IPS-18c (cell line): Measurements from ENCODE around the gene PLOD2.

Experiments
- H3K4me3 ChIP-seq: 2 replicates; pipeline ENCODE4 v1.7.0; 2013; ENCODE audit warnings: low read depth, mild to moderate bottlenecking, low read length, moderate library complexity; ENCODE audit not compliant: insufficient read depth
- H3K9me3 ChIP-seq: one replicate; pipeline ENCODE4 v1.6.1; 2013; ENCODE audit warnings: mild to moderate bottlenecking, low read length, moderate library complexity; ENCODE audit not compliant: control insufficient read depth, insufficient read depth

Gene PLOD2

GRCh38 chr3:146090521-146090920 lies 70.5 kb downstream of the PLOD2 start:
- H3K4me3 ChIP-seq = no peak overlapping the region

GRCh38 chr3:146088840-146089239 lies 72.1 kb downstream of the PLOD2 start:
- Histone ChIP-seq H3K9me3 (no peaks in the 10 kb centered on the region), H3K4me3 (no peak overlapping the region)

More at GRCh38 chr3:146090521-146090920, 70.5 kb downstream of the PLOD2 start:
- no peaks in the 10 kb centered on the region for H3K9me3 ChIP-seq

GRCh38 chr3:146087116-146087515 lies 73.9 kb downstream of the PLOD2 start:
- no peaks in the 10 kb centered on the region for H3K9me3 ChIP-seq
- no peak overlapping the region for H3K4me3 ChIP-seq

- Histone ChIP-seq H3K4me3 (no peak overlapping the region), H3K9me3 (no peaks in the 10 kb centered on the region)
Measured at GRCh38 chr3:146086211-146086610, 74.8 kb downstream of the PLOD2 start.

GRCh38 chr3:146085678-146086077 lies 75.3 kb downstream of the PLOD2 start:
- Histone ChIP-seq H3K4me3 (no peak overlapping the region), H3K9me3 (no peaks in the 10 kb centered on the region)

GRCh38 chr3:146080578-146080977 lies 80.4 kb downstream of the PLOD2 start:
- H3K4me3 ChIP-seq = no peak overlapping the region
- H3K9me3 ChIP-seq = no peaks in the 10 kb centered on the region

GRCh38 chr3:146078031-146078430 lies 83.0 kb downstream of the PLOD2 start:
- Histone ChIP-seq H3K4me3 (no peak overlapping the region), H3K9me3 (no peaks in the 10 kb centered on the region)

GRCh38 chr3:146077181-146077580 lies 83.8 kb downstream of the PLOD2 start:
- no peak overlapping the region for H3K4me3 ChIP-seq
- no peaks in the 10 kb centered on the region for H3K9me3 ChIP-seq

- no peaks in the 10 kb centered on the region for H3K9me3 ChIP-seq
- no peak overlapping the region for H3K4me3 ChIP-seq
Measured at GRCh38 chr3:146072824-146073223, 88.2 kb downstream of the PLOD2 start.

GRCh38 chr3:146072061-146072460 lies 88.9 kb downstream of the PLOD2 start:
- no peaks in the 10 kb centered on the region for H3K9me3 ChIP-seq

GRCh38 chr3:146071632-146072031 lies 89.4 kb downstream of the PLOD2 start:
- H3K4me3 ChIP-seq = no peak overlapping the region
- no peaks in the 10 kb centered on the region for H3K9me3 ChIP-seq

More at GRCh38 chr3:146072061-146072460, 88.9 kb downstream of the PLOD2 start:
- H3K4me3 ChIP-seq = no peak overlapping the region

GRCh38 chr3:146067048-146067447 lies 93.9 kb downstream of the PLOD2 start:
- no peak overlapping the region for H3K4me3 ChIP-seq
- H3K9me3 ChIP-seq = no peaks in the 10 kb centered on the region

- Histone ChIP-seq H3K9me3 (no peaks in the 10 kb centered on the region), H3K4me3 (no peak overlapping the region)
Measured at GRCh38 chr3:146065573-146066006, 95.4 kb downstream of the PLOD2 start.

GRCh38 chr3:146058241-146058640 lies 102.7 kb downstream of the PLOD2 start:
- Histone ChIP-seq H3K4me3 (no peak overlapping the region), H3K9me3 (no peaks in the 10 kb centered on the region)

- Histone ChIP-seq H3K9me3 (no peaks in the 10 kb centered on the region), H3K4me3 (no peak overlapping the region)
Measured at GRCh38 chr3:146052791-146053310, 108.1 kb downstream of the PLOD2 start.

GRCh38 chr3:146052056-146052790 lies 108.8 kb downstream of the PLOD2 start:
- Histone ChIP-seq H3K9me3 (no peaks in the 10 kb centered on the region), H3K4me3 (no peak overlapping the region)

- Histone ChIP-seq H3K4me3 (no peak overlapping the region), H3K9me3 (no peaks in the 10 kb centered on the region)
Measured at GRCh38 chr3:146050691-146051090, 110.3 kb downstream of the PLOD2 start.

- no peaks in the 10 kb centered on the region for H3K9me3 ChIP-seq
- H3K4me3 ChIP-seq = no peak overlapping the region
Measured at GRCh38 chr3:146047485-146047884, 113.5 kb downstream of the PLOD2 start.

GRCh38 chr3:146044046-146044445 lies 116.9 kb downstream of the PLOD2 start:
- Histone ChIP-seq H3K4me3 (no peak overlapping the region), H3K9me3 (no peaks in the 10 kb centered on the region)
